Measurements from ENCODE around the gene TNFRSF1B.

The TNFRSF1B gene

DNA sequence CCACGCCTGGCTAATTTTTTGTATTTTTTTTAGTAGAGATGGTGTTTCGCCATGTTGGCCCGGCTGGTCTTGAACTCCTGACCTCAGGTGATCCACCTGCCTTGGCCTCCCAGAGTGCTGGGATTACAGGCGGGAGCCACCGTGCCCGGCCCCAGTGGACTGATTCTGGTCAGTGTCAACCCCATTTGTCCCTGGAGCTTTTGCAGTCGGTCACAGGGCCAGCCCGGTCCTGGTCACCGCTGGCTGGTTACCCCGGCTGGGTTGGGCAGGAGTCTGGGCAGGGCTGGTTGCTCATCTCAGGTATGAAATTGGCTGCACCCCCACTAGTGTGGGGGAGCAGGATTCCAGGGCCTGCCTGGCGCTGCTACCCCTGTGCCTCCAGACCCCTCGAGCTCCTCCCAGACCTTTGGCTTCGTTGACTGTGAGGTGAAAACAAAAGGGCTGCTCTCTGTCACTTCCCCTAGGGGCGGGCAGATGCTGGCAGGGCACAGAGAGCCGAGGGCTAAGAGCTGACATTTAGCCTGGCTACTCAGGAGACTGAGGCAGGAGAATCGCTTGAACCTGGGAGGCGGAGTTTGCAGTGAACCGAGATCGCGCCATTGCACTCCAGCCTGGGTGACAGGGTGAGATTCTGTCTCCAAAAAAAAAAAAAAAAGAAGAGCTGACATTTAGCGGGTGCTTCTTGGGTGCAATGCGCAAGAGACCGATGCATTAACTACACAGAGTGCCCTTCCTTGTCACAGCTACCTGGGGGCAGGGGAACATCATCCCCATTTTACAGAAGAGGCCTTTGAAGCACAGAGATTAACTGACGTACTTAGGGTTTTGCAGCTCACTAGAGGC is 10.6 kb downstream of the TNFRSF1B start:
- DNase-seq (ENCODE audit: low read depth): no peak
- TF ChIP-seq CTCF (IDR thresholded peaks at IDR 0.05; ENCODE audit: low read length, missing control alignments): no peak
- H3K4me3 ChIP-seq (replicated peaks; ENCODE audit: low read depth, low read length): no peak overlapping the region

DNA sequence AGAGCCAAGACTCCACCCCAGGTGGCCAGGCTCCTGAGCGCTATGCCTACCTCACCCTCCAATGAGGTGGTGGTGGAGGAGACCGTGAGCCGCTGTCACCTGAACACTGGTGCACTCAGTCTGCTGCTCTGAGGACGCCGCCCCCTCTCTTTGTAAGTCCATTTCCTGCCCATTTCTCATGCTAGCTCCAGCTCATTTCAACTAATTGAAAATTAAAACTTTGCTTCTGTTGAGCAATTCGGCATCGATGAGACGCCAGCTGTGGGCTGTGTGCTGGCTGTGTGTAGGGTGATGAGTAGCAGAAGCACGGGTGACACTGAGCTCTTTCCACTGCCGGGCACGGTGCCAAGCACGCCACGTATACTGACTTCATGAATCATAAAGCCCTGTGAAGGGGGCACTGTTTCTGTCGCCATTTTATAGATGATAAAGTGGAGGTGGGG is 11.2 kb downstream of the TNFRSF1B start:
- peak; percentile 92 for DNase-seq (ENCODE audit: low read depth)
- H3K4me3 ChIP-seq (replicated peaks; ENCODE audit: low read depth, low read length): no peak overlapping the region
- TF ChIP-seq CTCF (IDR thresholded peaks at IDR 0.05; ENCODE audit: low read length, missing control alignments): no peak

DNA sequence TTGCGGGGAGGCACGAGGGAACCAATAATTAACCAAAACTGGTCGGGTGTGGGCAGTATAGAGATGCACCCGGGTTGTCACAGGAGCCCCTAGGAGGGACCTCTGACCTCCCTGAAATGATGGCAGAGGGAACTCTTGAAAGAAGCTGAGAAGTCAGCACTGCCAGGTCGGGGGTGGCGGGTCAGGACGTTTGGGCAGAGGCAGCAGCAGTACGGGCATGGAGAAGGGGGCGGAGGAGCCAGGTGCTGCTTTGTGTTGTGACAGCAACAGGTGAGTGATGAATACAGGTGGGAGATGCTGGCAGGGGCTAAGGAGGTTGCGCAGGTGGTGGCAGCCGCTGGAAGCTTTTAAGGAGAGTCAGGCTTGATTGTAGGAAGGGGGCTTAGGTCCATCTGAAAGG is 11.7 kb downstream of the TNFRSF1B start:
- no peak for DNase-seq (ENCODE audit: low read depth)
- no peak for TF ChIP-seq CTCF (IDR thresholded peaks at IDR 0.05; ENCODE audit: low read length, missing control alignments)
- no peak overlapping the region for H3K4me3 ChIP-seq (replicated peaks; ENCODE audit: low read depth, low read length)

- H3K4me3 ChIP-seq (replicated peaks; ENCODE audit: low read depth, low read length): no peak overlapping the region
- TF ChIP-seq CTCF (IDR thresholded peaks at IDR 0.05; ENCODE audit: low read length, missing control alignments): no peak
- peak; percentile 61 for DNase-seq (ENCODE audit: low read depth)
Measured at GRCh38 chr1:12179111-12179519, 12.3 kb downstream of the TNFRSF1B start.

GRCh38 chr1:12179676-12180075 is 12.9 kb downstream of the TNFRSF1B start:
- no peak for TF ChIP-seq CTCF (IDR thresholded peaks at IDR 0.05; ENCODE audit: low read length, missing control alignments)
- no peak overlapping the region for H3K4me3 ChIP-seq (replicated peaks; ENCODE audit: low read depth, low read length)
- no peak for DNase-seq (ENCODE audit: low read depth)

GRCh38 chr1:12180315-12180714 is 13.5 kb downstream of the TNFRSF1B start:
- H3K4me3 ChIP-seq (replicated peaks; ENCODE audit: low read depth, low read length): no peak overlapping the region
- DNase-seq (ENCODE audit: low read depth): no peak
- TF ChIP-seq CTCF (IDR thresholded peaks at IDR 0.05; ENCODE audit: low read length, missing control alignments): no peak

- TF ChIP-seq CTCF (IDR thresholded peaks at IDR 0.05; ENCODE audit: low read length, missing control alignments): no peak
- DNase-seq (ENCODE audit: low read depth): no peak
- H3K4me3 ChIP-seq (replicated peaks; ENCODE audit: low read depth, low read length): no peak overlapping the region
Measured at GRCh38 chr1:12180903-12181302, 14.1 kb downstream of the TNFRSF1B start.
